AG10803 (cell line): Measurements from ENCODE around the gene DACH1.

Experiments used
- DNase-seq: peaks from one replicate; pipeline ENCODE4 v3.0.0; 2010; ENCODE audit warnings: low read depth
- H3K4me3 ChIP-seq: 2 replicates; pipeline ENCODE4 v1.5.1; 2011; ENCODE audit warnings: mild to moderate bottlenecking, low read length, control low read depth
- TF ChIP-seq, protein P1 (sequence below): conservative IDR thresholded peaks from 2 replicates; pipeline ENCODE4 v1.5.1; 2011; ENCODE audit warnings: mild to moderate bottlenecking, low read length, control low read depth, inconsistent platforms

The DACH1 gene

DNA sequence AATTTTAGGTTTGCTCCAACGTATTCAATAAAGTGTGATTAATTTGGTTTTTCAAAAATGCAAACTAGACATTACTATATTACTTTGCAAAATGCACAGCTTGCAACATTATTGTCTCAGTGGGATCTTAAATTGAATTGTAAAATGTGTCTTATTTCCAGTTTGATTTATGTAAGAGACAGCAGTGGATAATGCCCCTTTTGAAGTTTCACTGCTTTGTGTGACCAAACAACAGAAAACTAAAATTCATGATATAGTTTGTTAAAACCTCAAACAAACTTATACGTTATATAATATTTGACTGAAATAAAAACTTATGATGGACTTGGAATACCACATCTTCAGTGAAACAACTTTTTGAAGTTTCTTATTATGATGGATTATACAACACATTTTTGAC is 279.8 kb downstream of the DACH1 start:
- no peak overlapping the region for H3K4me3 ChIP-seq
- TF ChIP-seq, protein P1, sequence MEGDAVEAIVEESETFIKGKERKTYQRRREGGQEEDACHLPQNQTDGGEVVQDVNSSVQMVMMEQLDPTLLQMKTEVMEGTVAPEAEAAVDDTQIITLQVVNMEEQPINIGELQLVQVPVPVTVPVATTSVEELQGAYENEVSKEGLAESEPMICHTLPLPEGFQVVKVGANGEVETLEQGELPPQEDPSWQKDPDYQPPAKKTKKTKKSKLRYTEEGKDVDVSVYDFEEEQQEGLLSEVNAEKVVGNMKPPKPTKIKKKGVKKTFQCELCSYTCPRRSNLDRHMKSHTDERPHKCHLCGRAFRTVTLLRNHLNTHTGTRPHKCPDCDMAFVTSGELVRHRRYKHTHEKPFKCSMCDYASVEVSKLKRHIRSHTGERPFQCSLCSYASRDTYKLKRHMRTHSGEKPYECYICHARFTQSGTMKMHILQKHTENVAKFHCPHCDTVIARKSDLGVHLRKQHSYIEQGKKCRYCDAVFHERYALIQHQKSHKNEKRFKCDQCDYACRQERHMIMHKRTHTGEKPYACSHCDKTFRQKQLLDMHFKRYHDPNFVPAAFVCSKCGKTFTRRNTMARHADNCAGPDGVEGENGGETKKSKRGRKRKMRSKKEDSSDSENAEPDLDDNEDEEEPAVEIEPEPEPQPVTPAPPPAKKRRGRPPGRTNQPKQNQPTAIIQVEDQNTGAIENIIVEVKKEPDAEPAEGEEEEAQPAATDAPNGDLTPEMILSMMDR, result no peak
- DNase-seq, result no peak

DNA sequence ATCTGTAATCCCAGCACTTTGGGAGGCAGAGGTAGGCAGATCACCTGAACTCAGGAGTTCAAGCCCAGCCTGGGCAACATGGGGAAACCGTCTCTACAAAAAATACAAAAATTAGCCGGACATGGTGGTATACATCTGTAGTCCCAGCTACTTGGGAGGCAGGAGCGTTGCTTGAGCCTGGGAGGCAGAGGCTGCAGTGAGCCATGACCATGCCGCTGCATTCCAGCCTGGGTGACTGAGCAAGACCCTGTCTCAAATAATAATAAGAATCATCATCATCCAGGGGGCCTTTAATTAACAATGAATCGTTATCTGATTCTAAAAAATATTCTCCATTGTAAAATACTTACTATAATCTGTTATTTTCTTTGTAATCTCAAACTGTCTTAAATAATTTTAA is 283.4 kb downstream of the DACH1 start:
- no peak overlapping the region for H3K4me3 ChIP-seq
- TF ChIP-seq, protein P1, result no peak
- DNase-seq, result no peak

DNA sequence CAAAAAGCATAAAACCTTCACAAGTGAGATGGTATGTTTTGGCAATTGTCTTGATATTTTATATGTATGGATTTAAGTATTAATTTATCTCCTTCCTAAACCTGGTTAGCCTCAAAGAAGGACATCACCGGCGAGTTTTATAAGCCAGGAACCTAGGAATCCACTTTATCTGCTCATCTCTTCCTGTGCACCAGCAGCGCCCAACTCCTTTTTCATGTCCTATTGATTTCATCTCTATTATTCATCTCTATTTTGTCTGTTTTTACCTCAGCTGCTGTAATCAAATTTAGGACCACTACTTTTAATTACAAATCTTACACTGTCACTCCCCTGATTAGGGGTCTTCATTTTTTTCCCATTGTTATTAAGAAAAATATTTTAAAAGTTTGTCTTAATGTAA is 286.4 kb downstream of the DACH1 start:
- TF ChIP-seq, protein P1, result no peak
- DNase-seq, result no peak
- H3K4me3 ChIP-seq, result no peak overlapping the region

DNA sequence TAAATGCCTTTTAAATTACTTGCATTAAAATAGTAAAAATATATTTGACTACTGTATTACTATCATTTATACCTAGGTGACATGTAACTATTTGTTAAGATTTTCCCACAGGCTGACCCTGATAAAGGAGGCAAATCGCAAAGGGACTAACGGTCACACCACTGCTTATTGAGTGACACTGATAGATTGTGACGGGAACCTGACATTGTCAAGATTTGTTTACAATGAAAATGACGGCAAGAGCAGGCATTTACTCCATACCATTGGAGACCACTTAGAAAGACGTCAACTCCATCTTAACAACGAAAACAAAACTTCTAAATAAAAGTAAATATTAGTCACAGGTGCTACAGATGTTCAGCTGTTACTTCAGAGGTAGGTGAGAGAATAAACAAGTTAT is 289.0 kb downstream of the DACH1 start:
- H3K4me3 ChIP-seq, result no peak overlapping the region
- TF ChIP-seq, protein P1, result no peak
- no peak for DNase-seq

DNA sequence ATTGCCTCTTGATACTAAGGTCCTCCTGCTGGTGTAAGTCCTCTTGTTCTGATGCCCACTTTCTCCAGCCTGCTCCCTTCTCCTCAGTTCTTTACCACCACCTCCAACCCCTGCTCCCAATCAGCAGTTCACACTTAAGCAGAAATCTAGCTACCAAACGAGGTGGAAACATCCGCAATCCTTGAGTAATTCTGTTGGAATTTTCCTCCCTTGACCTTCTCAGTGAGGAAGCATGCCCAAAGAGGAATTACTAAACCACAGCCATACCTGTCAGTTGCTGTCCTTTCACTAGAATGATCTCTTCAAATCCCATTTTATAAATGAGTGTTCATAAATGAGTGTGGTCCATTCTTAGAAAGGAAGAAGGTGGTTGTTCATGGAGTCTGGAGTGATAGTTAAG is 289.9 kb downstream of the DACH1 start:
- H3K4me3 ChIP-seq, result no peak overlapping the region
- no peak for DNase-seq
- TF ChIP-seq, protein P1, result no peak

DNA sequence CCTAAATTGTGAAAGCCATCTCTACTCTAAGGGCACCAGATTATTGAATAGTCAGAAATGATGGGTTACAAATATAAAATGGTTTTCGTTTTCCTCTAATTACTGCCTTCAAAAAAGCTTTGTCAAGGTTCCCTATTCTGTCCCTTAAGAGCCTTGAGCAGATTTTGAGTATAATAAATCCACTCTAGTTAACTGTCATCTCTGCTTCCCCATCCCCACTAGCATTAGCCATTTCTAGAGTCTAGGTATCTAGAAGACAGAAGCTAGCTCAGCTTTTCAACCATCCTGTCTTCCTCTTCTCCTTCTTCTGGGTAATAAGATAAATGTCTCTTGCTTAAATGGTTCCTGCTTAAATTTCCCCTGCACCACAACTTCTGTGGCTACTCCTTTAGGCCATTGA is 290.4 kb downstream of the DACH1 start:
- TF ChIP-seq, protein P1, result no peak
- no peak for DNase-seq
- no peak overlapping the region for H3K4me3 ChIP-seq

DNA sequence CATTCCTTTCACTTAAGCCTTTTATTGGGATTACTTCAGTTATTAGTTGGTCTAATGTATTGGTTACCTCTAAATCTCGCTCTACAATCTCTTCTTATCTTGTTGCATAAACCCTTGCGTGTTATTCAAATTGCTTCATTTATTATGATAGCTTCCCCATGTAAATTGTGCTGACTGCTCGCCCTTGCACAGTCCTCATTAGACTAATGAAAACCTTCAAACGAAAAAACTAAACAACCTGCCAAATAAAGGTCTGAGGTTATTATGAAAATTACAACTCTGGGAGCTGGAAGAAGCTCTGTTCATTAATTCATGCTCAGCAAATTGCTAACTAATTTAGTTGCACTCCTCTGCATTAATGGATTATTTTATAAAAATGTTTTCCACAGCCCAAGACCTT is 320.1 kb downstream of the DACH1 start:
- no peak for DNase-seq
- H3K4me3 ChIP-seq, result no peak overlapping the region
- TF ChIP-seq, protein P1, result no peak
